Aortic smooth muscle cell (primary cell): ENCODE results near the gene FAM162A. TPM values are rescaled to one million over a fixed set of nuclear protein-coding genes. Genes with fewer than 3 reads are reported as not detected.

ENCODE experiments used
- total RNA-seq: library from RNA; depleted of rRNA; stranded (reverse); fragments of >200 nt; gene quantifications from 2 replicates; pipeline ENCODE4 v1.2.3, GENCODE V29; 2014

Gene FAM162A
- 11.9 and 19.8 TPM in 2 replicates for total RNA-seq

GRCh38 chr3:122383771-122384697, at the start of gene FAM162A:
Gene FAM162A, plus strand, starts transcription at chr3:122384182. Its CDS starts 84 bp downstream, at chr3:122384266.

GRCh38 chr3:122382888-122383666, 905 bp upstream of the FAM162A start, which contains the start of gene MIX23:
Gene MIX23, minus strand, starts transcription at chr3:122383231. Its CDS starts 7 bp downstream, at chr3:122383224.

GRCh38 chr3:122415762-122416654, 32.0 kb downstream of the FAM162A start, which contains the start of gene WDR5B:
Gene WDR5B, minus strand, starts transcription at chr3:122416062. Its CDS starts 534 bp downstream, at chr3:122415528.

Other genes starting within 250 kb of the FAM162A start
- not detected in 2 replicates for gene CASR, start 200.5 kb upstream of the FAM162A start, total RNA-seq
- 0.66 TPM in 1 of 2 replicates, not detected in the other for gene CSTA, start 58.9 kb upstream of the FAM162A start, total RNA-seq
- gene MIX23, start 951 bp upstream of the FAM162A start, total RNA-seq: 26.3 and 26.7 TPM in 2 replicates
- gene WDR5B, start 31.9 kb downstream of the FAM162A start, total RNA-seq: 4.6 and 6.4 TPM in 2 replicates
- gene KPNA1, start 130.8 kb downstream of the FAM162A start, total RNA-seq: 34.5 and 38.6 TPM in 2 replicates
- gene PARP9, start 180.1 kb downstream of the FAM162A start, total RNA-seq: 27.0 and 38.5 TPM in 2 replicates
- 12.9 and 18.3 TPM in 2 replicates for gene DTX3L, start 180.2 kb downstream of the FAM162A start, total RNA-seq
- 0.26 and 0.31 TPM in 2 replicates for gene PARP15, start 193.5 kb downstream of the FAM162A start, total RNA-seq